H1 (cell line): ENCODE results near the gene OVCH2. TPM values are rescaled to one million over a fixed set of nuclear protein-coding genes. Genes with fewer than 3 reads are reported as not detected.

Source experiments
- CTCF ChIA-PET: fragments of 300-600 bp; sonication (Branson Sonifier 250); formaldehyde crosslinking; loops from one replicate; lab custom pipeline; 2021; ENCODE audit not compliant: partially characterized antibody; lab: Charles Lee
- POLR2A ChIA-PET: fragments of 300-600 bp; sonication (Branson Sonifier 250); formaldehyde crosslinking; loops from one replicate; lab custom pipeline; 2021; ENCODE audit warnings: inconsistent platforms; ENCODE audit not compliant: partially characterized antibody; lab: Charles Lee
- DNase-seq, 2 experiments: peaks; one replicate each; pipeline versions ENCODE4 v3.0.0 to v3.0.0-alpha.2; 2010 to 2022; ENCODE audit warnings: low spot score in 2 of 2, low read depth in 1 of 2, mixed read lengths in 1 of 2
- FAIRE-seq: peaks from 2 replicates; lab custom pipeline; 2011; peaks lifted over from hg19 to GRCh38; lab: Jason Lieb, UNC
- H2AFZ ChIP-seq: 2 replicates; pipeline ENCODE4 v1.8.1; 2012; ENCODE audit warnings: low read length, inconsistent platforms
- H2AK5ac ChIP-seq: 2 replicates; pipeline ENCODE4 v1.6.1; 2013; ENCODE audit warnings: low read depth, low read length
- H2BK120ac ChIP-seq: replicated peaks from 2 replicates; pipeline ENCODE3; 2013; ENCODE audit warnings: low read depth, low read length, inconsistent platforms
- H2BK12ac ChIP-seq: 2 replicates; pipeline ENCODE4 v1.6.1; 2013; ENCODE audit warnings: low read depth, low read length
- H2BK15ac ChIP-seq: 2 replicates; pipeline ENCODE4 v1.6.1; 2013; ENCODE audit warnings: low read length
- H2BK20ac ChIP-seq: 2 replicates; pipeline ENCODE4 v1.6.1; 2013; ENCODE audit warnings: low read length
- H2BK5ac ChIP-seq: 2 replicates; pipeline ENCODE4 v1.6.1; 2013; ENCODE audit warnings: low read depth, low read length
- H3K14ac ChIP-seq: 2 replicates; pipeline ENCODE4 v1.6.1; 2013; ENCODE audit warnings: inconsistent platforms; ENCODE audit not compliant: insufficient read length
- H3K18ac ChIP-seq: 2 replicates; pipeline ENCODE4 v1.6.1; 2013; ENCODE audit warnings: low read length; ENCODE audit errors: extremely low read depth
- H3K23ac ChIP-seq: 2 replicates; pipeline ENCODE4 v1.6.1; 2013; ENCODE audit warnings: inconsistent platforms; ENCODE audit not compliant: insufficient read length
- H3K23me2 ChIP-seq: 2 replicates; pipeline ENCODE4 v1.6.1; 2013; ENCODE audit warnings: low read depth, low read length
- H3K27ac ChIP-seq: 2 replicates; pipeline ENCODE4 v1.6.1; 2011; ENCODE audit warnings: low read depth, low read length, inconsistent platforms
- H3K27me3 ChIP-seq, 4 experiments: replicated peaks in 1 of 4; 1 replicate in 1 of 4; 2 replicates in 3 of 4; pipeline versions ENCODE4 v1.6.1 to v1.8.1; 2011 to 2013; ENCODE audit warnings: low read length in 3 of 4, mild to moderate bottlenecking in 3 of 4, inconsistent platforms in 2 of 4, mixed read lengths in 2 of 4, moderate library complexity in 1 of 4; ENCODE audit not compliant: control insufficient read depth in 3 of 4, insufficient read depth in 3 of 4; ENCODE audit errors: extremely low read depth in 1 of 4
- H3K36me3 ChIP-seq, 4 experiments: 2 replicates each; pipeline versions ENCODE4 v1.6.1 to v1.8.1; 2011 to 2013; ENCODE audit warnings: mild to moderate bottlenecking in 4 of 4, low read length in 3 of 4, moderate library complexity in 2 of 4, control low read depth in 1 of 4, inconsistent platforms in 1 of 4; ENCODE audit not compliant: insufficient read depth in 4 of 4, control insufficient read depth in 2 of 4
- H3K4ac ChIP-seq: replicated peaks from 2 replicates; pipeline ENCODE3; 2013; ENCODE audit warnings: low read length, low read depth, mixed read lengths, inconsistent platforms; ENCODE audit not compliant: insufficient read length
- H3K4me1 ChIP-seq, 4 experiments: replicated peaks in 1 of 4; 1 replicate in 1 of 4; 2 replicates in 3 of 4; pipeline versions ENCODE4 v1.6.1 to v1.8.1; 2011 to 2013; ENCODE audit warnings: low read length in 3 of 4, inconsistent platforms in 2 of 4, mixed read lengths in 1 of 4; ENCODE audit not compliant: insufficient read depth in 4 of 4, control insufficient read depth in 3 of 4
- H3K4me2 ChIP-seq, 2 experiments: 2 replicates each; pipeline versions ENCODE4 v1.6.1 to v1.8.1; 2011 to 2013; ENCODE audit warnings: low read depth in 2 of 2, low read length in 2 of 2, control low read depth in 1 of 2, inconsistent platforms in 1 of 2, mild to moderate bottlenecking in 1 of 2; ENCODE audit not compliant: insufficient read depth in 1 of 2
- H3K4me3 ChIP-seq, 4 experiments: fragments of 200-600, 300-600 bp in 1 of 4; sonication (generic), shearing (Covaris generic), sonication (Bioruptor Twin) in 1 of 4; 2 replicates each; pipeline versions ENCODE4 v1.5.1 to v1.8.1; 2011 to 2016; ENCODE audit warnings: low read length in 4 of 4, low read depth in 3 of 4, control low read depth in 2 of 4, inconsistent platforms in 2 of 4, mild to moderate bottlenecking in 2 of 4, mixed read lengths in 1 of 4, moderate library complexity in 1 of 4; ENCODE audit not compliant: insufficient read depth in 2 of 4; ENCODE audit errors: extremely low read depth in 1 of 4
- H3K56ac ChIP-seq: replicated peaks from 2 replicates; pipeline ENCODE3; 2013; ENCODE audit warnings: low read depth, mild to moderate bottlenecking, mixed read lengths, low read length, inconsistent platforms; ENCODE audit not compliant: insufficient read length
- H3K79me1 ChIP-seq: 2 replicates; pipeline ENCODE4 v1.6.1; 2013; ENCODE audit warnings: low read depth, low read length, control low read depth
- H3K79me2 ChIP-seq, 2 experiments: 2 replicates each; pipeline versions ENCODE4 v1.6.1 to v1.8.1; 2012 to 2013; ENCODE audit warnings: low read length in 2 of 2, mild to moderate bottlenecking in 2 of 2, inconsistent platforms in 1 of 2; ENCODE audit not compliant: insufficient read depth in 2 of 2, control insufficient read depth in 1 of 2
- H3K9ac ChIP-seq, 4 experiments: replicated peaks in 1 of 4; 1 replicate in 1 of 4; 2 replicates in 3 of 4; pipeline versions ENCODE4 v1.6.1 to v1.8.1; 2011 to 2013; ENCODE audit warnings: low read depth in 3 of 4, low read length in 3 of 4, control low read depth in 2 of 4, mild to moderate bottlenecking in 2 of 4, moderate library complexity in 2 of 4, inconsistent platforms in 1 of 4; ENCODE audit errors: extremely low read depth in 1 of 4
- H3K9me3 ChIP-seq, 2 experiments: 2 replicates each; pipeline versions ENCODE4 v1.6.1 to v1.8.1; 2012 to 2013; ENCODE audit warnings: mild to moderate bottlenecking in 2 of 2, moderate library complexity in 2 of 2, control low read depth in 1 of 2, inconsistent platforms in 1 of 2, low read depth in 1 of 2, low read length in 1 of 2, mixed read lengths in 1 of 2; ENCODE audit not compliant: insufficient read depth in 2 of 2
- H4K20me1 ChIP-seq, 2 experiments: replicated peaks in 1 of 2; 2 replicates each; pipeline versions ENCODE3 to v1.8.1; 2011 to 2013; ENCODE audit warnings: inconsistent platforms in 2 of 2, low read length in 2 of 2, mild to moderate bottlenecking in 1 of 2; ENCODE audit not compliant: insufficient read depth in 2 of 2, control insufficient read depth in 1 of 2
- H4K5ac ChIP-seq: 2 replicates; pipeline ENCODE4 v1.6.1; 2013; ENCODE audit warnings: low read length, low read depth, mixed read lengths, inconsistent platforms; ENCODE audit not compliant: insufficient read length
- H4K8ac ChIP-seq: 2 replicates; pipeline ENCODE4 v1.8.0; 2013; ENCODE audit warnings: mild to moderate bottlenecking, moderate library complexity, low read length, inconsistent platforms; ENCODE audit not compliant: insufficient read depth; ENCODE audit errors: extremely low read depth
- H4K91ac ChIP-seq: replicated peaks from 2 replicates; pipeline ENCODE3; 2013; ENCODE audit warnings: low read length, mixed read lengths, inconsistent platforms; ENCODE audit not compliant: insufficient read length
- CEBPB ChIP-seq: IDR thresholded peaks from 2 replicates; pipeline ENCODE4 v1.6.1; 2012; ENCODE audit warnings: low read depth, low read length
- MAX ChIP-seq: IDR thresholded peaks from 2 replicates; pipeline ENCODE4 v1.6.1; 2012; ENCODE audit warnings: inconsistent platforms
- TAF1 ChIP-seq: IDR thresholded peaks from 2 replicates; pipeline ENCODE4 v1.6.1; 2011; ENCODE audit warnings: mild to moderate bottlenecking, low read depth, low read length
- TCF12 ChIP-seq: IDR thresholded peaks from 2 replicates; pipeline ENCODE4 v1.6.1; 2011; ENCODE audit warnings: low read depth, mild to moderate bottlenecking, low read length
- WGBS, 2 experiments: shearing (Covaris generic) in 1 of 2; methylation state at CpG; one replicate each; pipeline versions ENCODE4 v1.1.6 to v1.1.7; 2013 to 2015; ENCODE audit warnings: low lambda C conversion rate in 2 of 2, mixed read lengths in 2 of 2, inconsistent platforms in 1 of 2, low coverage in 1 of 2, missing lambda C conversion rate in 1 of 2; ENCODE audit not compliant: insufficient replicate concordance in 2 of 2, insufficient coverage in 1 of 2, insufficient read length in 1 of 2; ENCODE audit errors: extremely low coverage in 1 of 2, missing lambda C conversion rate in 1 of 2; 5-methylcytosine and 5-hydroxymethylcytosine counted together
- polyA plus RNA-seq, 7 experiments: library from polyadenylated mRNA; depleted of rRNA in 3 of 7; stranded (reverse) in 5 of 7; unstranded in 2 of 7; fragments of >200 nt in 5 of 7; fragments of 200-250 nt in 2 of 7; gene quantifications; 1 replicate in 5 of 7; 2 replicates in 1 of 7; 4 replicates in 1 of 7; pipeline versions ENCODE4 v1.2.1 to v1.2.3, GENCODE V29; 2011 to 2013; ENCODE audit warnings: missing spikeins in 2 of 7, mixed read lengths in 2 of 7
- total RNA-seq: library from RNA; stranded (reverse); fragmentation: NEBNext Ultra II Directional; extraction: Animal tissue kit (Norgen Biotek cat#: 25700); gene quantifications from 2 replicates; pipeline ENCODE4 v1.2.1, GENCODE V29; 2021

OVCH2 gene
- total and polyA plus RNA-seq, 2 of the 8 experiments (the other 6 are each of a cell fraction or from before 2014, with no cell fraction given), result 0.03 to 1.1 TPM

GRCh38 chr11:7675631-7676030, 30.6 kb downstream of the OVCH2 start:
- no peak for TF ChIP-seq TCF12
- no peak for TF ChIP-seq TAF1
- no peak for TF ChIP-seq MAX
- no peak for TF ChIP-seq CEBPB
- H4K91ac ChIP-seq, result no peak overlapping the region
- H3K56ac ChIP-seq, result no peak overlapping the region
- ChIA-PET CTCF (interaction anchor here (0.7 to 4.4 kb wide), 7 partner anchors 9 to 126 kb away, joined by 3 to 35 read pairs (median 8); no protein-coding TSS in a partner anchor), POLR2A (interaction anchor here (1.3 kb wide), 1 partner anchor 9 kb away, joined by 6 read pairs; no protein-coding TSS in a partner anchor)
- no peak overlapping the region for H3K4me3 ChIP-seq
- no peak overlapping the region for H2AFZ ChIP-seq
- DNase-seq (no peak), FAIRE-seq (no peak)
- no peak overlapping the region for H3K9ac ChIP-seq
- no peak overlapping the region for H4K5ac ChIP-seq
- H3K4me1 ChIP-seq, result peaks cover 2 to 10% (median 7%) of the 10 kb centered on the region in 4 experiments; a peak in 5 of 7 replicates
- no peaks in the 10 kb centered on the region for H3K79me2 ChIP-seq
- H3K14ac ChIP-seq, result no peak overlapping the region
- H2BK120ac ChIP-seq, result no peak overlapping the region
- no peak overlapping the region for H3K4me2 ChIP-seq
- H2BK20ac ChIP-seq, result no peak overlapping the region
- no peak overlapping the region for H2BK12ac ChIP-seq
- H3K36me3 ChIP-seq, result peaks cover 0 to 3% (median 0%) of the 10 kb centered on the region in 4 experiments; a peak in 1 of 8 replicates
- H3K79me1 ChIP-seq, result peaks cover 2% of the 10 kb centered on the region; the same call in 1 of the 2 replicates
- no peak overlapping the region for H4K8ac ChIP-seq
- H3K9me3 ChIP-seq, result no peaks in the 10 kb centered on the region
- H4K20me1 ChIP-seq, result no peaks in the 10 kb centered on the region
- H3K27me3 ChIP-seq, result no peaks in the 10 kb centered on the region
- no peak overlapping the region for H3K27ac ChIP-seq
- no peak overlapping the region for H3K18ac ChIP-seq
- no peak overlapping the region for H2BK15ac ChIP-seq
- no peak overlapping the region for H3K4ac ChIP-seq
- no peak overlapping the region for H3K23ac ChIP-seq
- H3K23me2 ChIP-seq, result peaks cover 16% of the 10 kb centered on the region; the same call in 1 of the 2 replicates
- no peak overlapping the region for H2AK5ac ChIP-seq
- 90% methylated on average over 3 of the region's 3 CpGs; no CpG with 5 or more reads in 1 of the 2 experiments for WGBS, 2 experiments
- no peak overlapping the region for H2BK5ac ChIP-seq
